WI38 (cell line): ENCODE data around the gene SHISAL1.

ENCODE experiments used
- H3K4me3 ChIP-seq: 2 replicates; pipeline ENCODE4 v1.5.1; 2011; ENCODE audit warnings: low read depth, mild to moderate bottlenecking, control low read depth, low read length
- TF ChIP-seq, protein P1 (sequence below): IDR thresholded peaks from 2 replicates; pipeline ENCODE4 v1.5.1; 2012; ENCODE audit warnings: low read depth, mild to moderate bottlenecking, control low read depth, low read length

The SHISAL1 gene

DNA sequence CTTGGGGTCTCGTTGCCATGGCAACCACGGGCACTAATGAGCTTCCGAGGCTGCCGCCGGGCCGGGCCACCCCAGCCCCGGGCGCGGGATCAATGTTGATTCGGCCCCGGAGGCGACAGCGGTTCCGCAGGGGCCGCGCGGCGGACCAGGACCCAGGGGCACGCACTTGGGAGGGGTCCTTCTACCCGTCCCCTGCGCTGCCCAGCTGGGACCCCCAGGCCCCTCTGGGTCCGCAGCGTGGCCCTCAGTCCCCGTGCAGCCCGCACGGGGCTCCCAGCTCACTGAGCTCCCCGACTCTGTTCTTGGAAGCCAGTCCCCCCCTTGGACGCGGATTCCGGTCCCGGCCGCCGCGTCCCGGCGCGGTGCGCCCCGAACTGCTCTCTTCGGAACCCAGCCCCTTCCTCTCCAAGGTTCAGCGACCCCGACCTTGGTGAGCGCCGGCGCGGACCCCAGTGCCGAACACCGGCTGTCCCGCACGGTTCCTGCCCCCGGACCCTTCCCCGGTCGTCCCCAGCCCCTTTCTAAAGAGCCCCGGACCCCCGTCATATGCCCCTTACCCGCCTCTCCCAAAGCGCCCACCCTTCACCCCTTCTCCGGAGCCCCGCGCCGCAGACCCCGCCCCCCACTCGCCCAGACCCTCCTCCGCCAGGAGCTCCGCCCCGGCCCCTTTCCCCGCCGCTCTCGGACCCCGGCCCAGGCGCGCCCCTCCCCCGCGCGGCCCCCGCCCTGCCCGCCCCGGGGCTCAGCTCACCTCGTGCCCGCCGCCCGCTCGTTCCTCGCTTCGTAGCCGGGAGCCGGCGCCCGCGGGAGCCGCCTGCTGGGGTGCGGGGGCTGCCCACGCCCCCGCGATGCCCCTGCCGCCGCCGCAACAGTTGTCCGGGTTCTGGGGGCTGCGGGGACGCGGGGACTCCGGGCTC, 18.3 kb upstream of the SHISAL1 start:
- TF ChIP-seq, protein P1, sequence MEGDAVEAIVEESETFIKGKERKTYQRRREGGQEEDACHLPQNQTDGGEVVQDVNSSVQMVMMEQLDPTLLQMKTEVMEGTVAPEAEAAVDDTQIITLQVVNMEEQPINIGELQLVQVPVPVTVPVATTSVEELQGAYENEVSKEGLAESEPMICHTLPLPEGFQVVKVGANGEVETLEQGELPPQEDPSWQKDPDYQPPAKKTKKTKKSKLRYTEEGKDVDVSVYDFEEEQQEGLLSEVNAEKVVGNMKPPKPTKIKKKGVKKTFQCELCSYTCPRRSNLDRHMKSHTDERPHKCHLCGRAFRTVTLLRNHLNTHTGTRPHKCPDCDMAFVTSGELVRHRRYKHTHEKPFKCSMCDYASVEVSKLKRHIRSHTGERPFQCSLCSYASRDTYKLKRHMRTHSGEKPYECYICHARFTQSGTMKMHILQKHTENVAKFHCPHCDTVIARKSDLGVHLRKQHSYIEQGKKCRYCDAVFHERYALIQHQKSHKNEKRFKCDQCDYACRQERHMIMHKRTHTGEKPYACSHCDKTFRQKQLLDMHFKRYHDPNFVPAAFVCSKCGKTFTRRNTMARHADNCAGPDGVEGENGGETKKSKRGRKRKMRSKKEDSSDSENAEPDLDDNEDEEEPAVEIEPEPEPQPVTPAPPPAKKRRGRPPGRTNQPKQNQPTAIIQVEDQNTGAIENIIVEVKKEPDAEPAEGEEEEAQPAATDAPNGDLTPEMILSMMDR = no peak
- peak overlapping the region; percentile 42 for H3K4me3 ChIP-seq

DNA sequence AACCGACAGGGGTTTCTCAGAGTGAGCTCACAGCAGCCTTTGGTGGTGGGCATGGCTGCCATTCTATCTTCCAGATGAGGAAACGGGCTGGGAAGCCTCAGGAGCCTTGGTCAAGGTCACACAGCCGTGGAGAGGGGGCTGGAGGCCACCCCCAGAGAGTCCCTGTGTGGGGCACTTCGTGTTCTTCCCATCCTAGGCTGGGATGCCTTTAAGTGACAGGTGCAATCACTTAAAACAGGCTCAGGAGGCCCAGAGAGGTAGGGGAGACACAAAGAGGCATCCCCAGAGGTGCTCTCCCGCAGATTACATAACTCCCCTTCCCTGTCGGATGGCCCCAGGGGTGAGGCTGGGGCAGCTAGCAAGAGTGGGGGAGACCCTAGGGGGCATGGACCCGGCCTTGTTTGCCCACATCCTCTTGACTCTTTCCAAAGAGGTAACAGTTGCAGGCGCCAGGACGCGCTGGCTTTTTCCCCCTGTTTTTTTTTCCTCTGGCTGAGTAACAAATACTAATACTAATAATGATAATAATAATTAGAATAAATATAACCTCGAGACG, 17.5 kb upstream of the SHISAL1 start:
- no peak overlapping the region for H3K4me3 ChIP-seq
- TF ChIP-seq, protein P1 = no peak

DNA sequence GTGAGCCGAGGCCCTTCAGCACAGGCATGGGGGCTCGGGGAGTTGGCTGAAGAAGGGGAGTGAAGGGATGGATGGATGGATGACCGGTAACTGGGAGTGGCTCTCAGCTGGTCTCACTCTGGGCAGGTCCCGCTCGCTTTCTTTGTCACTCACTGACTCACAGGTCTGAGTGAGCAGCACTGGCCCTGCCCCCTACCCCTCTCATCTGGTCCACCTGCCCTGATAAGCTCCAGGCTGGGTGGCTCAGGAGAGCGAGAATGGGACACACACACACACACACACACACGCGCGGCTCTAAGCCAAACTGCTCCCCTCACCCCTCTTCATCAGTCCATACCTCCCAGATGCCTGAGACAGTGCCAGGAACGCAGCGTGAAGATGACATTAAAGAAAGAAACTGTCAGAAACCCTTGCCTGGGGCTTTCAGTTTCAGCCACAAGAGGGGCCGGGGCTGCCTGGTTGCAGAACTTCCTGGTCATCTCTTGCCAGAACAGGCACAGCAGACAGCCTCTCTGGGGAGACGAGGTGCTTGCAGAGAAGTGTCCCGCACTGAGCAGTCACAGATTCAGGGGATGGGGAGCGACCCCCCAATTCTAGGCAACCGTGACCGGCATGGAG, 16.5 kb upstream of the SHISAL1 start:
- TF ChIP-seq, protein P1 = no peak
- H3K4me3 ChIP-seq = no peak overlapping the region

DNA sequence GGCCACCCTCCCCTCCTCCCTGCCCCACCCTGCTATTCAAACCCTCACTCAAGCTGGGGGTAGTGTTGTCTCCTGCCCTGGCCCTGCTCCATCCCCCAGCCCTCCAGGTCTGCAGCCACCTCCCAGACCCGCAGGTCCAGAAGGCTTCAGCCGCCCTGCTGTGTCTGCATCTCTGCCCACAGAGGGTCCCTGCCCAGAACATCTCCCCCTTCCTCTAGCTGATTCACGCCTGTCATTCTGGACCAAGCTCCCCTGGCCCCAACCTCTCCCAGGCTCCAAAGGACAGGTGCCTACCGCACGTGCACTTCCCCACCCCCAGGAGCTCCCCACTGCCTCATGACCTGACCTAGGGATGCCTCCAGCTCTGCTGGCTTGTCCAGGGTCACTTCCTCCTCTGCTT, 16.0 kb upstream of the SHISAL1 start:
- TF ChIP-seq, protein P1 = no peak
- H3K4me3 ChIP-seq = no peak overlapping the region

DNA sequence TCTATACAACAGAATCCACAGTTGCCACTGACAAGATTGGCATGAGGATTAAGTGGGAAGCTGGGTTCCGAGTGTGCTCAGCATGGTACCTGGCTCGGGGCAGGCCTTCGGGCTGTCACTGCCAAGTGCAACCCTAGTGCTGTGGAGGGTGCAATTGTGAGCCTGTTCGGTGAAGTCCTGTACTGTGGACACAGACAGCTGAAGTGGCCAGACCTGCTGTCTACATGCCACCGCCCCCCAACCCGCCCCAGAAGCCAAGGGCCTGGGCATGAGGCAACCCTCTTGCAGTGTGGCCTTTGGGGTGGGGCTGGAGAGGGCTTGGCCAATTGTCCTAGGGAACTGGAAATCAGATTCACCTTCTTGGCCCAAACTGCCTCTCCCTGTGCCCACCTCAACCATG, 15.6 kb upstream of the SHISAL1 start:
- no peak overlapping the region for H3K4me3 ChIP-seq
- TF ChIP-seq, protein P1 = no peak

DNA sequence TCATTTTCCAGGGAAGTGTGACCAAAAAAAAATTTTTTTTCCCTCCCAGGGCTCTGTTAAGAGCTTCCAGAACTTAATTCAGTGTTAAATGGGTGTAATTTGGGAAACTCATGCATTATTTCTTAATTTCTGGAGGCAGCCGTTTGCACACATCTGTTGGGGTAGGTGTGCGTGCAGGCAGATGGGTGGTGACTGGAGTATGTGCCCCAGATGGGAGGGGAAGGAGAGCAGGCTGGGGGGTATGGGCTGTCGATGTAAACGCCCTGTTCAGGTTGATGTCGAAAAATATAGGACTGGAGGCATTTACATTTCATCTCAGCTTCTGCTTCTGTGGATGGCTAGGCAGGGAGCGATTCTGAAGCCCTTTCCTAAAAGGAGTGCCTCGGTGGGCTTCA, 13.7 kb upstream of the SHISAL1 start:
- TF ChIP-seq, protein P1 = no peak
- H3K4me3 ChIP-seq = peak overlapping the region; percentile 73
